ENCODE measurements around the gene GLRX2.

GLRX2 gene

DNA sequence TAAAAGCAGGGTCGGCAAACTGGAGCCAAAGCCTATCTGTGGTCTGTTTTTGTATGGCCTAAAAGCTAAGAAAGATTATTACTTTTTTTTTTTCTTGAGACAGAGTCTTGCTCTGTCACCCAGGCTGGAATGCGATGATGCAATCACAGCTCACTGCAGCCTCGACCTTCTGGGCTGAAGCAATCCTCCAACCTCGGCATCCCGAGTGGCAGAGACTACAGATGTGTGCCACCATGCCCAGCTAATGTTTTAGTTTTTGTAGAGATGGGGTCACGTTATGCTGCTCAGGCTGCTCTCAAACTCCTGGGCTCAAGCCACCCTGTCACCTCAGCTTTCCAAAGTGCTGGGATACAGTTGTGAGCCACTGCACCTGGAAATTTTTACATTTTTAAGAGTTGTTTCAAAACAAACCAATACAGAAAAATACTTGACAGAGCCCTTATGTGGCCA lies 6.5 kb upstream of the GLRX2 start:
- no peak overlapping the region for H3K4me3 ChIP-seq (ENCODE audit: low read depth, low read length)
- DNase-seq (ENCODE audit: low read depth), result no peak
- TF ChIP-seq, protein P1, sequence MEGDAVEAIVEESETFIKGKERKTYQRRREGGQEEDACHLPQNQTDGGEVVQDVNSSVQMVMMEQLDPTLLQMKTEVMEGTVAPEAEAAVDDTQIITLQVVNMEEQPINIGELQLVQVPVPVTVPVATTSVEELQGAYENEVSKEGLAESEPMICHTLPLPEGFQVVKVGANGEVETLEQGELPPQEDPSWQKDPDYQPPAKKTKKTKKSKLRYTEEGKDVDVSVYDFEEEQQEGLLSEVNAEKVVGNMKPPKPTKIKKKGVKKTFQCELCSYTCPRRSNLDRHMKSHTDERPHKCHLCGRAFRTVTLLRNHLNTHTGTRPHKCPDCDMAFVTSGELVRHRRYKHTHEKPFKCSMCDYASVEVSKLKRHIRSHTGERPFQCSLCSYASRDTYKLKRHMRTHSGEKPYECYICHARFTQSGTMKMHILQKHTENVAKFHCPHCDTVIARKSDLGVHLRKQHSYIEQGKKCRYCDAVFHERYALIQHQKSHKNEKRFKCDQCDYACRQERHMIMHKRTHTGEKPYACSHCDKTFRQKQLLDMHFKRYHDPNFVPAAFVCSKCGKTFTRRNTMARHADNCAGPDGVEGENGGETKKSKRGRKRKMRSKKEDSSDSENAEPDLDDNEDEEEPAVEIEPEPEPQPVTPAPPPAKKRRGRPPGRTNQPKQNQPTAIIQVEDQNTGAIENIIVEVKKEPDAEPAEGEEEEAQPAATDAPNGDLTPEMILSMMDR (IDR thresholded peaks at IDR 0.05; ENCODE audit: low read depth, low read length, missing control alignments), result no peak

DNA sequence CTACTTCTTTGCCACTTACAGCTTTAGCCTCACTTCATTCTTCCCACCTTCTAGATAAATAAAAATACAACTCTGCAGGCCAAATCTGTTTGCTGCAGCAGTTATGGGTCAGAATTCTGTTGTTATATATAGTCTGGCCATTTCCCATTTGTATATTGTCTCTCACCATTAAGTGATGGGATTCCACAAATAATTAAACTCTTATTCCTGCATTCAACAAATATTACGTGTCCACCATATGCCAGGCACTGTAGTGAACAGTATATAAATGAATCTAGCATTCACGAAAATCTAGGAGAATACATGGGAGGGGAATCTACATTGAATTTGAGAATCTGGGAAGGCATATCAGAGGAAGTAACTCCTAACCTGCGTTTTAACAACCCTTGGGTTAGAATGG lies 5.7 kb upstream of the GLRX2 start:
- no peak for DNase-seq (ENCODE audit: low read depth)
- TF ChIP-seq, protein P1 (IDR thresholded peaks at IDR 0.05; ENCODE audit: low read depth, low read length, missing control alignments), result no peak
- no peak overlapping the region for H3K4me3 ChIP-seq (ENCODE audit: low read depth, low read length)

DNA sequence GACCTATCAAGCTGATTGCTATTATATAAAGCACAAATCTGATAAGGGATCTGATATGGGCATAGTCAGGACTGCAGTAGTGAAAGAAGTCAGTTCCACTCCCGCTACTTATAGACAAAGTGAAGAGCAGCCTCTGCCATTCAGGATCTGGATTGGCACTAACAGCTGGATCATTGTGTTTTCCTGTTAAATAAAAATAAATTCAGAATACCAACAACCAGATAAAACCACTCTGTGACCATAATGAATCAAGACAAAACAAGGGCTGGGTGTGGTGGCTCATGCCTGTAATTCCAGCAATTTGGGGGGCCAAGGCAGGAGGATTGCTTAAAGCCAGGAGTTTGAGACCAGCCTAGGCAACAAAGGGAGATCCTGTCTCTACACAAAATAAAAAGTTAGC lies 5.0 kb upstream of the GLRX2 start:
- TF ChIP-seq, protein P1 (IDR thresholded peaks at IDR 0.05; ENCODE audit: low read depth, low read length, missing control alignments), result no peak
- H3K4me3 ChIP-seq (ENCODE audit: low read depth, low read length), result no peak overlapping the region
- no peak for DNase-seq (ENCODE audit: low read depth)

DNA sequence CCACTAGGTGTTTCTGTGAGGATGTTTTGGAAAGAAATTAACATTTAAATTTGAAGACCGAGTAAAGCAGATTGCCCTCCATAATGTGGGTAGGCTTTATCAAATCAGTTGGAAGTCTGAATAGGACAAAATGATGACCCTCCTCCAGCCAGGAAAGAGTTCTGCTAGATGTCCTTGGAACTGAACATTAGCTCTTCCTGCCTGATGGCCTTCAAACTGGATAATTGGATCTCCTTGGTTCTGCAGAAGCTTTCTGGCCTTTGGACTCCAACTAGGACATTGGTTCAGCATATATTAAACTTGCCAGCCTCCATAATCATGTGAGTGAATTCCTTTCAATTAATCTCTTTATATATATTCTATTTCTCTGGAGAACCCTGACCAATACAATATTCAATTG lies 4.4 kb upstream of the GLRX2 start:
- DNase-seq (ENCODE audit: low read depth), result no peak
- TF ChIP-seq, protein P1 (IDR thresholded peaks at IDR 0.05; ENCODE audit: low read depth, low read length, missing control alignments), result no peak

DNA sequence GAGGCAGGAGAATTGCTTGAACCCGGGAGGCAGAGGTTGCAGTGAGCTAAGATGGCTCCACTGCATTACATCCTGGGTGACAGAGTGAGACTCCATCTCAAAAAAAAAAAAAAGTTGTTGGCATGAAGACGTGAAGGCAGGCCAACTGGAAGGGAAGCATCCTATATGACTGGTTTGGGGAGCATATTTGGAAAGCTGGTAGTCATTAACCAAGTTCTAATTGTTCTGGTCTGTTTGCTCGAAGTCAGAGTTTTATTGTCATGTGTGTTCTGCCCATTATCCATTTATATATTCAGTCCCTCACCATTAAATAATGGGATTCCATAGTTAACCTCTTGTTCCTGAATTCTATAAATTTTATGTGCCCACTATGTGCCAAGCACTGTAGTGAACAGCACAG lies 3.3 kb upstream of the GLRX2 start:
- H3K4me3 ChIP-seq (ENCODE audit: low read depth, low read length), result no peak overlapping the region
- TF ChIP-seq, protein P1 (IDR thresholded peaks at IDR 0.05; ENCODE audit: low read depth, low read length, missing control alignments), result no peak
- no peak for DNase-seq (ENCODE audit: low read depth)

More for the DNA sequence above, 4.4 kb upstream of the GLRX2 start:
- no peak overlapping the region for H3K4me3 ChIP-seq (ENCODE audit: low read depth, low read length)

DNA sequence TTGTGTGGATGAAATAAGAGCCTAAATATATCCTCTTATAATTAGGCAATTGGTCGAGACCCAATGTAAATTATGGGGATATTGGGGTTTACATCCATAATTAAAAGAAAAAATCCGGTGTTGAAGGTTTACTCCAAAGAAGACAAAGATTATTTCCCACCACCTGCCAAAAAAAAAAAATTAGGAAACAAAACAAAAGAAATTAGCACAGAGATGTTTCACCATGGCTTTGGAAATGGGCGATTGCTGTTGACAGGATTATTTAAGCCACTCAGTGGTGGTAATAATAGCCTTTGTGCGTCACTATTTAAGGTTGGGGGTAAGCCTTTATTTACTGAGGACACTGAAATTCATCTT lies 585 bp upstream of the GLRX2 start:
- H3K4me3 ChIP-seq (ENCODE audit: low read depth, low read length), result peak overlapping the region; percentile 73
- no peak for DNase-seq (ENCODE audit: low read depth)
- TF ChIP-seq, protein P1 (IDR thresholded peaks at IDR 0.05; ENCODE audit: low read depth, low read length, missing control alignments), result no peak

DNA sequence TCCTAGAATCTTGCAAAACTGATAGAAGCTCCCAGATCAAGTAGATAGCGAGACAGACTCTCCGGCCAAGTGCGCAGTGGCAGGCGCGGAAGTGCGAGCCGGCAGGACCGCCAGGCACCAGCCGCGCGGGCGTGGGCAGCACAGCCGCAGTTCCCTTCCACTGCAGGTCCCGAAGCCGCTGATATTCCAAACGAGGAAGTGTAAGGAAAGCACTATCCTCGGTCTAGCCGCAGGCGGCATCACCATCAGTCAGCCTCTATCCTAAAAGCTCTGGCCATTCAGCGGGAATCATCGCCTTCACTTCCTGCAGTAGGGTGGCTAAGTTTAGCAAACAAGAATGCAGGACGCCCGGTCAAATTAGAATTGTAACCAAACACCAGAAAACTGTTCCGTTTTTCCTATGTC lies 710 bp downstream of the GLRX2 start:
- no peak for DNase-seq (ENCODE audit: low read depth)
- TF ChIP-seq, protein P1 (IDR thresholded peaks at IDR 0.05; ENCODE audit: low read depth, low read length, missing control alignments), result no peak
- H3K4me3 ChIP-seq (ENCODE audit: low read depth, low read length), result peak overlapping the region; percentile 73
